ENCODE data around the gene ESD.
"Not testable (repeated sequence)": the region's sequence is repeated elsewhere in the genome, so short reads cannot be mapped to it uniquely, and the experiment has no call there.

ESD gene

DNA sequence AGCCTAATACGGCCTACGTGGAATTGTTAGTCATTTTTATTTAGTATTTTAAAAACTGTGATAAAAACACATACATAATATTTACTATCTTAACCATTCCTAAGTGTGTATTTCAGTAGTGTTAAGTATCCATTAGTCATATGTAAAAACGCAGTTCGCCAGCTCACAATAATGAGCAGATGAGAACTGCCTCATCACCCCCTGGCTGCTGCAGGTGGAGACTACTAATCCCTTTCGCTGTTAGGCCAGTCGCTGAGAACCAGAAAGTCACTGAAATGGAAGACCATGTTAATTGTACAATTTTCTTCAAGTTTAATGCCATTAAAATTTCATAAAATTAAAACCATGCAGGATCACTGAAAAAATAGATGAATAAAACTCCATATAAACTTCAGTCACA, 1.6 kb downstream of the ESD start:
- DNase-seq (ENCODE audit: low spot score), result no peak

DNA sequence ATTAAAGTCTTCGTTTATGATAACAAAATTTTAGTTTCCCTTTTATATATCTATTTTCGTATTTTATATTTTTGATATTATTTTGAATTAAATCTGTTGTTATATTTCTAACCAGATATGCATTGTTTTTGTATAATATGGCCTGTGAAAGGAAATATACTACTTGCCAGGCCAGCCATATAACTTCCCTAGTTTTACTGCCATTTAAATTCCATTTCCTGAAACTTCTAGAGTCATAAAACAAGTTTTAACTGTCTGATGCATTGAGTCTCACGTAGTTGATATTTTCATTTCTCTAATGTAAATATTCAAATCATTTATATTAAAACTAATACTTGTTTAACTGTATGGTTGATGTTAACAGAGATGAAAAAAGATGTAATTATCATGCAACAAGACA, 13.5 kb downstream of the ESD start:
- no peak for DNase-seq (ENCODE audit: low spot score)

- DNase-seq (ENCODE audit: low spot score), result no peak
Observed at GRCh38 chr13:46782691-46783090, 14.3 kb downstream of the ESD start.

GRCh38 chr13:46782066-46782465, 14.9 kb downstream of the ESD start:
- DNase-seq (ENCODE audit: low spot score), result no peak

DNA sequence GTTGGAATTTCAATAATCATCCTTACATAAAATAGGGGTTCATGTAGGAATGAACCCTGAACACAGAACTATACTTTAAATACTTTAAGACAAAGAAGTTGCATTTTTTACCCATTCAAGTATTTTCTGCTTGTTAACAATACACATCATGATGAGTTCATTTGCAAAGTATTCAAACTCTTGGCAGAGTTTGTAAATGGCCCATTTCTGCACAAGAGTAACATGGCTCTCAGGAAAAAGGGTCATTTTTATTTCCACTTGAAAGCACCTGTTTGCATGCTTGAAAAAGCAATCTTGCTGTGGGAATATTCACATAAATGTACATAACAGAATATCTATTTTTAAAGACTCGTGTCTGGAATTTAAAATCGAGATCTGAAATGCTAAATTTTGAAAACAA, 18.1 kb downstream of the ESD start:
- no peak for DNase-seq (ENCODE audit: low spot score)

- no peak for DNase-seq (ENCODE audit: low spot score)
Observed at GRCh38 chr13:46778095-46778494, 18.9 kb downstream of the ESD start.

DNA sequence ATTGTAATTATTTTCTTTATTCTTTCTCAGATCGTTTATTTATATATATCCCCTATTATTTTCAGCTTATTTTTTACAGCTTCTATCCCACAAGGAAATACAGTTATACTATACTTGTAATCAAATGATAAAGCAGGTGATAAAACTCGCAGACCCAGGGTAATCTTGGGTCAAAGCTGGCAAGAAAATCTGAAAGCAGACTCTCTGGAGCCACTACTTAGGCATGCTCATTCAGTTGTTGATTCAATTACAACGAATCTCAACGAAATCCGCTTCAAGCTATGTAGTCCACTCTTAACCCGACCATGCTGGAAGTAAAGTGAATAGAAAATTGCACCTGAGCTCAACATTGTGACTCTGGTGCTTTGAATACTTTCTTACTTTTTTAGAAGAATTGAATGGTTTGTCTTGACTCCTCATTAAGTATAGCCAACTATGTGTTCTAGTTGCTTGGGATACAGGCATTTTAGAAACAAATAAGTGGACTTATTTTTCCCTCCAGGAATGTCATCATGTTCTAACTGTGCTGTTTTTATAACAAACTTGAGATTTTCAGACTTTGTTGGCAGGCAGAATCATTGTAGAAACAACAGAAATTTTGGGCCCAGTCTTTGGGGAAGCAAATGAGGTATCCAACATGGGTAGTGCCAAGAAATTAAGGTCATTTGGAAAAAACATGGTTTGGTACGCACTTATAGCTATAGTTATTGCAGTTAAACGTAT, 21.4 kb downstream of the ESD start:
- peak; percentile 27 for DNase-seq (ENCODE audit: low spot score)

DNA sequence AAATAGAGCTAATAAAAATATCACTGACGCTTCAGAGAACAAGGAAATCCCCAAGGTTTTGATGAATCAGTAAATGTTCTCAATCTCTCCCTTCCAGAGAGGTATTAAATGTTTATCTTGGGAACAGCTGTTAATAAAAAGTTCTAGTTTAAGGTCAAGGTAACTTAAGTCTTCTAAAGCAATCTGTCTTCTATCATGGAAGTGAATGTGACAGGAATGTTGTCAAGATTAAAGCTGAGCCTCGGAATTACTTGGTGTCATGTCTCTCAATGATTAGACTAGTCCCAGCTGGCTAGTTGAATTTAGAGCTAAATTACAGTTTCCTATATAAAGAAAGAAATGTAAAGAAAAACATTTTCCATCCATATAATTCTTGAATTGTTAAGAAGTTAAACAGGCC, 23.4 kb downstream of the ESD start:
- DNase-seq (ENCODE audit: low spot score), result no peak

DNA sequence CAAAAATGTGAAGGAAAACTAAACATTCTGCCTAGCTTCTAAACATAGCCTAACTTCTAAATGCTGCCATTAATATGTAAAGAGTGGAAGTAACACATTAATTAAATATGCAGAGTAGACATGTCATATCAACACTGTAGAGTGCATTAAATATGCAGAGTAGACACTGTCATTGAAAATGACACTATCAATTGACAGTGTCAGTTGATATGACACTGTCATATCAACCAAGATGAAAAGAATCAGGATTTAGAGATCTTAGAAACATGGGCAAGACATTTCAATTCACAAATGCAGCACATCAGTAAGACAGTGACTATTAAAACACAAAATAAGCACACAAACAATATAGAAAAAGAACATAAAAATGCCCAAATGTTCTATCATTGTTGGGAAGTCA, 25.3 kb downstream of the ESD start:
- DNase-seq (ENCODE audit: low spot score), result no peak

DNA sequence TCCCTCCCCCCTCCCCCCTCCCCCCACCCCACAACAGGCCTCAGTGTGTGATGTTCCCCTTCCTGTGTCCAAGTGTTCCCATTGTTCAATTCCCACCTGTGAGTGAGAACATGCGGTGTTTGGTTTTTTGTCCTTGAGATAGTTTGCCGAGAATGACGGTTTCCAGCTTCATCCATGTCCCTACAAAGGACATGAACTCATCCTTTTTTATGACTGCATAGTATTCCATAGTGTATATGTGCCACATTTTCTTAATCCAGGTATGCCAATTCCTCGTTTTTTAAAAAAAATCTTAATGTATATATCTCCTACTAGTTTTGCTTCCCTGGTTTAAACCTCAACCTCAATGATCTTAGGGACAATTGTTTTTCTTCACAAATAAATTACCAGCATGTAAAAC, 27.0 kb downstream of the ESD start:
- not testable (repeated sequence) for DNase-seq (ENCODE audit: low spot score)

GRCh38 chr13:46761866-46762265, 35.1 kb downstream of the ESD start:
- no peak for DNase-seq (ENCODE audit: low spot score)

DNA sequence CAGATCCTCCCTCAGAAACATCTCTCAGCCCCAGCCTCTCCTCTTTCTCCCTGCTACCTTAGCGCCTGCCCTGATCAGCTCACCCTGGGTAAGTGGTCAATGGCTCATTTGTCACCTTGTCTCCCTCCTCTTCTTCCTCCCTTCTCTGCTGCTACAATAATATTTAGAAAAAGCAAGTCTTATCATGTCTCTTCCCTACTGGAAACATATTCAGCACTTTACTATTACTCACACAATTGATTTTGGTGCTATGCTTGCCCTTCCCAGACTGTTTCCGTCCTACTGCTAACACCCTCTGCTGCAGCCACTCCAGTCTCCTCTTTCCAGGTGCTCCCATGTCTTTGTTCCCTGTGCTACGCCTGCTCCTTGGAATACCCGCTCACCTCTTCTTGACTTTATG, 35.8 kb downstream of the ESD start:
- DNase-seq (ENCODE audit: low spot score), result no peak

- no peak for DNase-seq (ENCODE audit: low spot score)
Observed at GRCh38 chr13:46759846-46760245, 37.1 kb downstream of the ESD start.

DNA sequence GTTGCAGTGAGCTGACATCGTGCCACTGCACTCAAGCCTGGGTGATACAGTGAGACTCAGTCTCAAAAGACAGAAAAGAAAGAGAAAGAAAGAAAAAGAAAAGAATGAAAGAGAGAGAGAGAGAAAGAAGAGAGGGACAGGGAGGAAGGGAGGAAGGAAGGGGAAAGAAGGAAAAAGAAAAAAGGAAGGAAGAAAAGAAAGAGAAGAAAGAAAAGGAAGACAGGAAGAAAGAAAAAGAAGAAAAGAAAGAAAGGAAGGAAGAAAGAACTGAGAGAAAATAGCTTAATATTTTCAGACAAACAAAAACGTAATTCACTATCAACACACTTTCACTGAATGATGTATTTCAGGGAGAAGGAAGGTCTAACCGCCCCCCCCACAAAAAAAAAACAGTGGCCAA, 39.3 kb downstream of the ESD start:
- DNase-seq (ENCODE audit: low spot score), result no peak

DNA sequence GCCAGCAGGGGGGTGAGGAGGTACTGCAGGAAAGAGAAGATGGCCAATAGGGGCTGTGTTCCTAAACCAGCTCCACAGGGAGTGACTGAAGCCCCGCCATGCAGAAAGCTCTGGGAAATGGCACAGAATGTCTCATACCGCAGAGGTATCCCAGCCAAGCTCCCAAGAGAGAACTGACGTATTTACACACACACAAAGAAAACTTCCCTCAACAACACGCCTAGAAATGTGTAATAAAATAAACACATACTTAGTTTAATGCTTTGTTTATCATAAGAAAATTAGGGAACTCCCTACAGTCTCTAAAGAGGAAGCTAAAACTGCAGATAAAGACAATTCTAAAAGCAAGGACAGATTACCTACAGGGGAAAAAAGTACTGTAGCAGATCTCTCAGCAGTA, 40.0 kb downstream of the ESD start:
- DNase-seq (ENCODE audit: low spot score), result no peak

GRCh38 chr13:46755508-46755907, 41.5 kb downstream of the ESD start:
- DNase-seq (ENCODE audit: low spot score), result not testable (repeated sequence)

GRCh38 chr13:46754812-46755211, 42.1 kb downstream of the ESD start:
- DNase-seq (ENCODE audit: low spot score), result no peak

DNA sequence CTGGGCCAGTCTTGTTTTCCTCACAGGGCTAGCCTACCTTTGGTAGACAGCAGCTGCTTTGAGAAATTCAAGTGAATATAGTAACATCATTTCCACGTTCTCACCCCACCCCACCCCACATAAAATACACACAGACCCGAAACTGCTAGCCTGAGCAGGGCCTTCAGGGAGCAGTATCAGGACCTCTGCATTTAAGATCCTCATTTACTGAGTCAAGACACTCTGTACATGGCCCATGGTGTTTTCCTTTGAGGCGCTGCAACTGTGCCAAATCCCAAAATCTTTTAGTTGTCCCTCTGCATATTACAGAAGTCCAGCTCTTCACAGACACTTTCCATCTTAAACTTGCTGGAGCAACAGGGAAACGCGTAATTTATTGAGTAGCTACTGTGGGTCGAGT, 43.0 kb downstream of the ESD start:
- DNase-seq (ENCODE audit: low spot score), result no peak

- no peak for DNase-seq (ENCODE audit: low spot score)
Observed at GRCh38 chr13:46753137-46753536, 43.8 kb downstream of the ESD start.

- peak; percentile 22 for DNase-seq (ENCODE audit: low spot score)
Observed at GRCh38 chr13:46751811-46752635, 44.9 kb downstream of the ESD start.

- no peak for DNase-seq (ENCODE audit: low spot score)
Observed at GRCh38 chr13:46749951-46750350, 47.0 kb downstream of the ESD start.

- DNase-seq (ENCODE audit: low spot score), result no peak
Observed at GRCh38 chr13:46748300-46748699, 48.7 kb downstream of the ESD start.

DNA sequence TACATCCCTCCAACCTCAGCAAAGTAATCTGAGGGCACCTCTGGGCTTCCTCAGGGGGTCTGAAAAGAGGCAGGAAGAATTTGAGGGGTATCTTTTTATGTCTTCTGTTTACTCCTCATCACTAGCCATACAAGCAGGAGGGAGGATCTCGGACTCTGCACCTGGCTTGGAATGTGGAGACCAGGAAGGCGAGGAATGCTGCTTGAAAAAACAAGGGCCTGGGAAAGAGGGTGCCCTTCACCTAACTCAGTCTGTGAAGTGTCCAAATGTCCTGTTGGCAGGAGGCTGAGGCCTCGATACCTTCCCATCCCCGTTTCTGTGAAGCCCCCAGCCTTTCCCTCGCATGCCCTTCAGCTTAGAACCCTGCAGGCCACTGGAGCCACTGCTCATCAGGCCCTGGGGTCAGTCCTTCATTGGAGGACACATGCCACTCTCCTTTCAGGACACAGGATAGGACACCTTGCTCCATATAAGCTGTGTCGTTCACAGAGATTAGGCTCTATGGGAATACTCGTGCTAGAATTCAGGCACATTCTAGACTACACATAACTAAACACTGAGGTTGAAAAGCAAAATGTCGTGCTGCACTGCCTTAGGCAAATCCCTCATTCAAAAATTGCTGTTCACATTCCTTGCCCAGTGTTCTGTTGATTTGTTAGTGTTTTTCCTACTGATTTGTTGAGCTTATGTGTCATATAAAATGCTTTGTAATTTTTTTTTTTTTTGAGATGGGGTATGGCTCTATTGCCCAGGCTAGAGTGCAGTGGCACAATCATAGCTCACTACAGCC, 49.7 kb downstream of the ESD start:
- no peak for DNase-seq (ENCODE audit: low spot score)

Measured in globus pallidus (tissue), 1 donor.